Smooth muscle cell of the brain vasculature (primary cell): ENCODE results near the gene USP54.

Experiments used
- DNase-seq: peaks from one replicate; pipeline ENCODE4 v3.0.0-alpha.2; 2012; ENCODE audit warnings: low read depth, low spot score

Gene USP54

GRCh38 chr10:73534857-73535256 is 56.3 kb downstream of the USP54 start:
- no peak for DNase-seq

- DNase-seq, result peak; percentile 36
Measured at GRCh38 chr10:73529089-73529832, 61.9 kb downstream of the USP54 start.

- DNase-seq, result no peak
Measured at GRCh38 chr10:73522263-73522662, 68.9 kb downstream of the USP54 start.

GRCh38 chr10:73519336-73519735 is 71.8 kb downstream of the USP54 start:
- no peak for DNase-seq

GRCh38 chr10:73517166-73517888 is 73.8 kb downstream of the USP54 start:
- no peak for DNase-seq

- DNase-seq, result no peak
Measured at GRCh38 chr10:73512207-73512743, 78.9 kb downstream of the USP54 start.

GRCh38 chr10:73509695-73510094 is 81.4 kb downstream of the USP54 start:
- DNase-seq, result no peak

GRCh38 chr10:73506491-73506890 is 84.7 kb downstream of the USP54 start:
- no peak for DNase-seq

GRCh38 chr10:73506074-73506473 is 85.1 kb downstream of the USP54 start:
- no peak for DNase-seq

- no peak for DNase-seq
Measured at GRCh38 chr10:73503037-73503436, 88.1 kb downstream of the USP54 start.

- no peak for DNase-seq
Measured at GRCh38 chr10:73501651-73502050, 89.5 kb downstream of the USP54 start.

- DNase-seq, result no peak
Measured at GRCh38 chr10:73497623-73498022, 93.5 kb downstream of the USP54 start.

GRCh38 chr10:73495884-73496674 is 95.1 kb downstream of the USP54 start, which contains the start of gene PPP3CB:
Gene PPP3CB, minus strand, starts transcription at chr10:73496024. Its CDS starts 135 bp downstream, at chr10:73495889.
- DNase-seq, result peak; percentile 95

GRCh38 chr10:73495226-73495883 is 95.8 kb downstream of the USP54 start:
- peak; percentile 17 for DNase-seq

GRCh38 chr10:73494877-73495225 is 96.3 kb downstream of the USP54 start:
- no peak for DNase-seq

GRCh38 chr10:73494213-73494612 is 96.9 kb downstream of the USP54 start:
- no peak for DNase-seq

- DNase-seq, result no peak
Measured at GRCh38 chr10:73493781-73494180, 97.4 kb downstream of the USP54 start.

GRCh38 chr10:73486601-73487000 is 104.5 kb downstream of the USP54 start:
- DNase-seq, result no peak

- DNase-seq, result no peak
Measured at GRCh38 chr10:73485320-73485719, 105.8 kb downstream of the USP54 start.

- no peak for DNase-seq
Measured at GRCh38 chr10:73480158-73480557, 111.0 kb downstream of the USP54 start.

GRCh38 chr10:73478636-73479035 is 112.5 kb downstream of the USP54 start:
- DNase-seq, result no peak

- DNase-seq, result no peak
Measured at GRCh38 chr10:73471226-73471625, 119.9 kb downstream of the USP54 start.
